Central memory CD4-positive, alpha-beta T cell (primary cell): ENCODE measurements around the gene MIB1.
"Not testable (repeated sequence)": the region's sequence is repeated elsewhere in the genome, so short reads cannot be mapped to it uniquely, and the experiment has no call there.

Experiments
- DNase-seq: peaks from one replicate; pipeline ENCODE4 v3.0.0; 2022
- total RNA-seq, 3 experiments: gene quantifications; one replicate each; lab custom pipeline; 2026; lab: John Stamatoyannopoulos, UW

The MIB1 gene
- total RNA-seq, result 105 to 462 (median 150) reads per million in 3 experiments

GRCh38 chr18:21740538-21741311 lies at the start of gene MIB1:
Gene MIB1 (plus strand): TSS chr18:21740792. CDS start chr18:21741584, 792 bp downstream.
- peak; percentile 98 for DNase-seq

- no peak for DNase-seq
Measured at GRCh38 chr18:21693322-21693721, 47.3 kb upstream of the MIB1 start.

- no peak for DNase-seq
Measured at GRCh38 chr18:21700528-21701075, 40.0 kb upstream of the MIB1 start.

- DNase-seq, result no peak
Measured at GRCh38 chr18:21701621-21702020, 39.0 kb upstream of the MIB1 start.

- no peak for DNase-seq
Measured at GRCh38 chr18:21702602-21703001, 38.0 kb upstream of the MIB1 start.

GRCh38 chr18:21703241-21703820 lies 37.3 kb upstream of the MIB1 start:
- no peak for DNase-seq

- DNase-seq, result peak; percentile 92
Measured at GRCh38 chr18:21704603-21705364, 35.8 kb upstream of the MIB1 start, which contains the start of gene ABHD3. Gene ABHD3 (minus strand): TSS chr18:21704774. CDS start chr18:21704665, 109 bp downstream.

GRCh38 chr18:21706386-21706865 lies 34.2 kb upstream of the MIB1 start:
- no peak for DNase-seq

- DNase-seq, result not testable (repeated sequence)
Measured at GRCh38 chr18:21707130-21707529, 33.5 kb upstream of the MIB1 start.

GRCh38 chr18:21714474-21714873 lies 26.1 kb upstream of the MIB1 start:
- no peak for DNase-seq

- no peak for DNase-seq
Measured at GRCh38 chr18:21722687-21723086, 17.9 kb upstream of the MIB1 start.

- no peak for DNase-seq
Measured at GRCh38 chr18:21725201-21725600, 15.4 kb upstream of the MIB1 start.

GRCh38 chr18:21727702-21728101 lies 12.9 kb upstream of the MIB1 start:
- no peak for DNase-seq

- DNase-seq, result no peak
Measured at GRCh38 chr18:21733011-21733410, 7.6 kb upstream of the MIB1 start.

- DNase-seq, result peak; percentile 76
Measured at GRCh38 chr18:21735452-21736015, 5.1 kb upstream of the MIB1 start.

GRCh38 chr18:21736926-21737325 lies 3.7 kb upstream of the MIB1 start:
- DNase-seq, result not testable (repeated sequence)

- DNase-seq, result no peak
Measured at GRCh38 chr18:21739604-21740537, 721 bp upstream of the MIB1 start.

GRCh38 chr18:21741312-21741561 lies 645 bp downstream of the MIB1 start:
- DNase-seq, result no peak

- DNase-seq, result peak; percentile 16
Measured at GRCh38 chr18:21741562-21742314, 1.1 kb downstream of the MIB1 start.

- no peak for DNase-seq
Measured at GRCh38 chr18:21742315-21742687, 1.7 kb downstream of the MIB1 start.
